Body of pancreas (tissue), 4 donors: ENCODE data around the gene FKBP2.

Experiments
- CTCF ChIP-seq, 7 experiments: fragments of 450-650 bp in 4 of 7; fragments of 200-600 bp in 3 of 7; sonication (generic) in 3 of 7; IDR thresholded peaks; one replicate each; pipeline ENCODE4 v1.5.1; 2016 to 2019; ENCODE audit warnings: antibody characterized with exemption in 7 of 7
- POLR2A ChIP-seq, 3 donors: fragments of 450-650 bp; IDR thresholded peaks; one replicate each; pipeline ENCODE4 v1.6.1; 2016; ENCODE audit warnings: antibody characterized with exemption in 3 of 3, mild to moderate bottlenecking in 2 of 3

- TF ChIP-seq CTCF (IDR thresholded peaks at IDR 0.05) (no peak), POLR2A (IDR thresholded peaks at IDR 0.05) (no peak)
These were observed 30.4 kb upstream of the FKBP2 start for GRCh38 chr11:64210301-64211020.
